Hepatocyte (in vitro differentiated cells): ENCODE data around the gene ATP13A3.

Experiments used
- EZH2 ChIP-seq: fragments of 200-600 bp; sonication (generic); IDR thresholded peaks from 2 replicates; pipeline ENCODE4 v1.6.1; 2016; ENCODE audit warnings: antibody characterized with exemption, mild to moderate bottlenecking, borderline replicate concordance
- TF ChIP-seq, protein P1 (sequence below): fragments of 200-600 bp; sonication (generic); IDR thresholded peaks from 2 replicates; pipeline ENCODE4 v1.5.1; 2016; ENCODE audit warnings: antibody characterized with exemption, mild to moderate bottlenecking; ENCODE audit not compliant: poor library complexity

GRCh38 chr3:194374935-194375334 is 111.9 kb downstream of the ATP13A3 start:
- TF ChIP-seq, protein P1, sequence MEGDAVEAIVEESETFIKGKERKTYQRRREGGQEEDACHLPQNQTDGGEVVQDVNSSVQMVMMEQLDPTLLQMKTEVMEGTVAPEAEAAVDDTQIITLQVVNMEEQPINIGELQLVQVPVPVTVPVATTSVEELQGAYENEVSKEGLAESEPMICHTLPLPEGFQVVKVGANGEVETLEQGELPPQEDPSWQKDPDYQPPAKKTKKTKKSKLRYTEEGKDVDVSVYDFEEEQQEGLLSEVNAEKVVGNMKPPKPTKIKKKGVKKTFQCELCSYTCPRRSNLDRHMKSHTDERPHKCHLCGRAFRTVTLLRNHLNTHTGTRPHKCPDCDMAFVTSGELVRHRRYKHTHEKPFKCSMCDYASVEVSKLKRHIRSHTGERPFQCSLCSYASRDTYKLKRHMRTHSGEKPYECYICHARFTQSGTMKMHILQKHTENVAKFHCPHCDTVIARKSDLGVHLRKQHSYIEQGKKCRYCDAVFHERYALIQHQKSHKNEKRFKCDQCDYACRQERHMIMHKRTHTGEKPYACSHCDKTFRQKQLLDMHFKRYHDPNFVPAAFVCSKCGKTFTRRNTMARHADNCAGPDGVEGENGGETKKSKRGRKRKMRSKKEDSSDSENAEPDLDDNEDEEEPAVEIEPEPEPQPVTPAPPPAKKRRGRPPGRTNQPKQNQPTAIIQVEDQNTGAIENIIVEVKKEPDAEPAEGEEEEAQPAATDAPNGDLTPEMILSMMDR: no peak
- no peak for TF ChIP-seq EZH2
